Duodenal mucosa (tissue), 2 donors: ENCODE measurements around the gene GART.
"Not testable (repeated sequence)": the region's sequence is repeated elsewhere in the genome, so short reads cannot be mapped to it uniquely, and the experiment has no call there.

Experiments
- H3K27ac ChIP-seq: one replicate; pipeline ENCODE4 v1.7.0; 2013; ENCODE audit warnings: low read depth, low read length
- H3K27me3 ChIP-seq, 2 donors: one replicate each; pipeline ENCODE4 v1.7.0; 2013; ENCODE audit warnings: low read length in 2 of 2, control low read depth in 1 of 2; ENCODE audit not compliant: insufficient read depth in 2 of 2, control insufficient read depth in 1 of 2
- H3K36me3 ChIP-seq, 2 donors: one replicate each; pipeline ENCODE4 v1.7.0; 2013; ENCODE audit warnings: low read length in 2 of 2, control low read depth in 1 of 2; ENCODE audit not compliant: insufficient read depth in 2 of 2, control insufficient read depth in 1 of 2
- H3K4me1 ChIP-seq, 2 donors: one replicate each; pipeline ENCODE4 v1.7.0; 2013; ENCODE audit warnings: low read length in 2 of 2, control low read depth in 1 of 2; ENCODE audit not compliant: insufficient read depth in 2 of 2, control insufficient read depth in 1 of 2
- H3K4me3 ChIP-seq, 2 donors: one replicate each; pipeline ENCODE4 v1.7.0; 2013; ENCODE audit warnings: low read length in 2 of 2, low read depth in 1 of 2
- H3K9ac ChIP-seq, 2 donors: one replicate each; pipeline ENCODE4 v1.7.0; 2013; ENCODE audit warnings: low read length in 2 of 2, low read depth in 1 of 2
- H3K9me3 ChIP-seq, 2 donors: one replicate each; pipeline ENCODE4 v1.7.0; 2013; ENCODE audit warnings: low read length in 2 of 2, control low read depth in 1 of 2; ENCODE audit not compliant: control insufficient read depth in 1 of 2

GART gene

GRCh38 chr21:33478935-33479678 lies 62.8 kb downstream of the GART start:
- peaks cover 0 to 10% of the 10 kb centered on the region in 2 donors for H3K4me1 ChIP-seq

GRCh38 chr21:33478182-33478581 lies 63.7 kb downstream of the GART start:
- peak overlapping the region; percentile 40 to 94 for H3K9ac ChIP-seq
- H3K36me3 ChIP-seq: no peaks in the 10 kb centered on the region
- H3K27ac ChIP-seq: no peak overlapping the region
- H3K27me3 ChIP-seq: no peaks in the 10 kb centered on the region
- H3K4me1 ChIP-seq: peaks cover 0 to 10% of the 10 kb centered on the region in 2 donors
- H3K4me3 ChIP-seq: peak overlapping the region; percentile 89 to 98
- no peaks in the 10 kb centered on the region for H3K9me3 ChIP-seq

More at GRCh38 chr21:33478935-33479678, 62.8 kb downstream of the GART start:
- Histone ChIP-seq H3K27ac (peak overlapping the region; percentile 97), H3K36me3 (no peaks in the 10 kb centered on the region), H3K9ac (peak overlapping the region; percentile 80 to 94), H3K4me3 (peak overlapping the region; percentile 89 to 98), H3K9me3 (no peaks in the 10 kb centered on the region), H3K27me3 (no peaks in the 10 kb centered on the region)

- H3K27ac ChIP-seq: no peak overlapping the region
- H3K4me1 ChIP-seq: peaks cover 0 to 10% of the 10 kb centered on the region in 2 donors
- H3K27me3 ChIP-seq: no peaks in the 10 kb centered on the region
- no peak overlapping the region for H3K4me3 ChIP-seq
- H3K9ac ChIP-seq: no peak overlapping the region
- H3K36me3 ChIP-seq: no peaks in the 10 kb centered on the region
- H3K9me3 ChIP-seq: no peaks in the 10 kb centered on the region
Measured at GRCh38 chr21:33477066-33477465, 64.9 kb downstream of the GART start.

- Histone ChIP-seq H3K9me3 (no peaks in the 10 kb centered on the region), H3K27ac (no peak overlapping the region), H3K27me3 (no peaks in the 10 kb centered on the region), H3K4me1 (peaks cover 0 to 3% of the 10 kb centered on the region in 2 donors), H3K4me3 (no peak overlapping the region), H3K36me3 (no peaks in the 10 kb centered on the region), H3K9ac (no peak overlapping the region)
Measured at GRCh38 chr21:33473344-33473743, 68.6 kb downstream of the GART start.

GRCh38 chr21:33470701-33471100 lies 71.2 kb downstream of the GART start:
- Histone ChIP-seq H3K9me3 (no peaks in the 10 kb centered on the region), H3K4me1 (no peaks in the 10 kb centered on the region), H3K9ac (no peak overlapping the region), H3K27me3 (no peaks in the 10 kb centered on the region), H3K36me3 (peaks cover 0 to 7% of the 10 kb centered on the region in 2 donors), H3K4me3 (no peak overlapping the region), H3K27ac (no peak overlapping the region)

- not testable (repeated sequence) for H3K27me3 ChIP-seq, H3K4me3 ChIP-seq, H3K4me1 ChIP-seq, H3K9me3 ChIP-seq, H3K27ac ChIP-seq, H3K9ac ChIP-seq
- H3K36me3 ChIP-seq: peaks cover 0 to 13% of the 10 kb centered on the region in 2 donors
Measured at GRCh38 chr21:33469183-33469582, 72.7 kb downstream of the GART start.

GRCh38 chr21:33461538-33462250 lies 80.2 kb downstream of the GART start:
- H3K4me1 ChIP-seq: no peaks in the 10 kb centered on the region
- no peak overlapping the region for H3K27ac ChIP-seq
- no peaks in the 10 kb centered on the region for H3K27me3 ChIP-seq
- no peak overlapping the region for H3K4me3 ChIP-seq
- peaks cover 6 to 42% of the 10 kb centered on the region in 2 donors for H3K36me3 ChIP-seq
- no peaks in the 10 kb centered on the region for H3K9me3 ChIP-seq
- H3K9ac ChIP-seq: no peak overlapping the region

GRCh38 chr21:33458861-33459260 lies 83.1 kb downstream of the GART start:
- no peaks in the 10 kb centered on the region for H3K27me3 ChIP-seq
- H3K4me3 ChIP-seq: no peak overlapping the region
- H3K4me1 ChIP-seq: peaks cover 0 to 5% of the 10 kb centered on the region in 2 donors
- no peaks in the 10 kb centered on the region for H3K9me3 ChIP-seq
- H3K27ac ChIP-seq: no peak overlapping the region
- H3K36me3 ChIP-seq: peaks cover 6 to 31% of the 10 kb centered on the region in 2 donors
- H3K9ac ChIP-seq: no peak overlapping the region

GRCh38 chr21:33455686-33456446 lies 86.1 kb downstream of the GART start:
- no peak overlapping the region for H3K4me3 ChIP-seq
- H3K9me3 ChIP-seq: no peaks in the 10 kb centered on the region
- no peaks in the 10 kb centered on the region for H3K27me3 ChIP-seq
- H3K4me1 ChIP-seq: peaks cover 8 to 23% of the 10 kb centered on the region in 2 donors
- peaks cover 6 to 21% of the 10 kb centered on the region in 2 donors for H3K36me3 ChIP-seq
- H3K9ac ChIP-seq: peak overlapping the region in 1 of 2 donors; percentile 5
- peak overlapping the region; percentile 1 for H3K27ac ChIP-seq
